OCI-LY7 (cell line): ENCODE results near the gene SDHA.
"Not testable (repeated sequence)": the region's sequence is repeated elsewhere in the genome, so short reads cannot be mapped to it uniquely, and the experiment has no call there.

ENCODE experiments used
- CTCF ChIP-seq: fragments of 200-600 bp; sonication (generic); conservative IDR thresholded peaks from 2 replicates; pipeline ENCODE4 v1.5.1; 2014; ENCODE audit warnings: mild to moderate bottlenecking, antibody characterized with exemption, low read length, moderate library complexity, mixed read lengths
- EZH2phosphoT487 ChIP-seq: fragments of 200-600 bp; sonication (generic); IDR thresholded peaks from 2 replicates; pipeline ENCODE4 v1.6.1; 2018; ENCODE audit warnings: low read depth, borderline replicate concordance, mild to moderate bottlenecking, mixed run types, antibody characterized with exemption, low read length, moderate library complexity, mixed read lengths

DNA sequence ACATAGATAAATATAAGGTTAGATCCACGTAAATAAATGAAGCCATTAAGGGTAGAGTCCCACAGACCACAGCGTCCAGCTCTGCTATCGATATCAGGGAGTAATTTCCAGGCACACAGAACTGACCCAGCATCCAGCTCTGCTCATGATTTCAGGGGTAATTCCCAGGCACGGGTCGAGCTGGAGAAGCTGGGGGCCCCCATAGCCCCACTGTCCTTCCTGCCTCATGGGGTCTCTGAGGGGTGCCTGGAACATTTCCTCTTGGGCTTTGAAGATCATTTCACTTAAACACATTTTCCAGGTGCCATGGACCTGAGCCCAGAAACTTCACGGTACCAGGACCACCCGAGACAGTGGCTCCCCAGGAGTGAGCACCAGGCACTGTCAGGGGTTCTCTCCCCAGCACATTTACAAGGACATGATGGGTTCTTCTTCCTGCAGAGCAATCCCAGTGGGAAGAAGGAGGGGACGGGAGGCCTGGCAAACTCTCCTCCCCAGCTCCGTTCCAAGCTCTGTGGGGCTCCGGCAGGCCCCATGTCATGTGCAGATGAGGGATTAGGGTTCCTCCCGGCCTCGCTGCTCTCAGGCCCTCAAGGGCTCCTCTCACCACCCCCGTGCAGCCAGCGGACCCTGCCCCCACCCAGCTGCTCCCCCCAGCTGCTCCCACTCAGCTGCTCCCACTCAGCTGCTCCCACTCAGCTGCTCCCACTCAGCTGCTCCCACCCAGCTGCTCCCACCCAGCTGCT lies 80.0 kb downstream of the SDHA start:
- not testable (repeated sequence) for TF ChIP-seq CTCF, EZH2phosphoT487
